ENCODE measurements around the gene CHDH. TPM values are rescaled to one million over a fixed set of nuclear protein-coding genes. Genes with fewer than 3 reads are reported as not detected.

Gene CHDH
- total and polyA plus RNA-seq, 2 donors (not counting 1 experiment from before 2014, with no cell fraction given): 0.03 to 0.37 TPM

GRCh38 chr3:53862241-53862640 is 16.0 kb upstream of the CHDH start:
- ChIA-PET CTCF (no interaction called here), POLR2A (no interaction called here)
- no peak overlapping the region for H3K4me3 ChIP-seq (ENCODE audit: control extremely low read depth in 1 of 5, extremely low read depth in 1 of 5, insufficient read depth in 1 of 5, low read depth in 2 of 5, low read length in 4 of 5)
- H3K9me3 Mint-ChIP-seq (ENCODE audit: insufficient read depth): no peaks in the 10 kb centered on the region
- no peaks in the 10 kb centered on the region for H3K27me3 Mint-ChIP-seq
- intact Hi-C loops (cut with micrococcal nuclease): no loop called here
- ATAC-seq (ENCODE audit: low read depth) (no peak), DNase-seq (no peak)
- H3K4me1 Mint-ChIP-seq: peaks cover 37% of the 10 kb centered on the region
- H3K4me1 ChIP-seq (ENCODE audit: control insufficient read depth in 2 of 2, insufficient read depth in 2 of 2, low read length in 2 of 2): peaks cover 4 to 9% of the 10 kb centered on the region in 2 donors
- no peak overlapping the region for H3K4me3 Mint-ChIP-seq
- no peaks in the 10 kb centered on the region for H3K79me2 ChIP-seq (ENCODE audit: control insufficient read depth, insufficient read depth, low read length)
- H4K20me1 ChIP-seq (ENCODE audit: control insufficient read depth, insufficient read depth, low read length, poor library complexity, severe bottlenecking): no peaks in the 10 kb centered on the region
- H2AFZ ChIP-seq (ENCODE audit: insufficient read depth, low read depth, low read length, poor library complexity, severe bottlenecking): no peak overlapping the region
- peaks cover 11 to 35% of the 10 kb centered on the region in 2 experiments for H3K36me3 ChIP-seq (replicated peaks in 1 of 2; ENCODE audit: control extremely low read depth in 1 of 2, control insufficient read depth in 1 of 2, extremely low read depth in 1 of 2, insufficient read depth in 2 of 2, low read length in 1 of 2)
- TF ChIP-seq EZH2 (IDR thresholded peaks at IDR 0.05; ENCODE audit: borderline replicate concordance, insufficient read depth, low read depth, low read length, poor library complexity, severe bottlenecking): no peak
- no peak for TF ChIP-seq CTCF (IDR thresholded peaks at IDR 0.05)
- no peak overlapping the region for H3K4me2 ChIP-seq (replicated peaks; ENCODE audit: low read depth, low read length, poor library complexity, severe bottlenecking)
- no peak overlapping the region for H3K27ac ChIP-seq (ENCODE audit: low read length in 2 of 2)
- no peaks in the 10 kb centered on the region for H3K9me3 ChIP-seq (ENCODE audit: control extremely low read depth in 1 of 3, control insufficient read depth in 2 of 3, insufficient read depth in 1 of 3, low read length in 2 of 3)
- H3K27ac Mint-ChIP-seq: no peak overlapping the region
- H3K9ac ChIP-seq (ENCODE audit: low read length): no peak overlapping the region
- no peaks in the 10 kb centered on the region for H3K27me3 ChIP-seq (replicated peaks in 1 of 4; ENCODE audit: control extremely low read depth in 1 of 4, control insufficient read depth in 3 of 4, insufficient read depth in 4 of 4, low read length in 3 of 4)
- WGBS (ENCODE audit: insufficient coverage): 100% methylated on average over 2 of the region's 3 CpGs

- Mint-ChIP-seq H3K9me3 (ENCODE audit: insufficient read depth) (no peaks in the 10 kb centered on the region), H3K4me3 (no peak overlapping the region), H3K27me3 (no peaks in the 10 kb centered on the region), H3K4me1 (peaks cover 49% of the 10 kb centered on the region), H3K27ac (no peak overlapping the region)
- peaks cover 12 to 21% of the 10 kb centered on the region in 2 donors for H3K4me1 ChIP-seq (ENCODE audit: control insufficient read depth in 2 of 2, insufficient read depth in 2 of 2, low read length in 2 of 2)
- no peak for TF ChIP-seq EZH2 (IDR thresholded peaks at IDR 0.05; ENCODE audit: borderline replicate concordance, insufficient read depth, low read depth, low read length, poor library complexity, severe bottlenecking)
- TF ChIP-seq CTCF (IDR thresholded peaks at IDR 0.05): no peak
- WGBS (ENCODE audit: insufficient coverage): 80% methylated on average over 1 of the region's 4 CpGs
- no peak overlapping the region for H3K9ac ChIP-seq (ENCODE audit: low read length)
- ChIA-PET POLR2A (no interaction called here), CTCF (no interaction called here)
- H3K4me2 ChIP-seq (replicated peaks; ENCODE audit: low read depth, low read length, poor library complexity, severe bottlenecking): no peak overlapping the region
- DNase-seq (no peak), ATAC-seq (ENCODE audit: low read depth) (no peak)
- intact Hi-C loops (cut with micrococcal nuclease): no loop called here
- H3K27ac ChIP-seq (ENCODE audit: low read length in 2 of 2): no peak overlapping the region
- no peak overlapping the region for H3K4me3 ChIP-seq (ENCODE audit: control extremely low read depth in 1 of 5, extremely low read depth in 1 of 5, insufficient read depth in 1 of 5, low read depth in 2 of 5, low read length in 4 of 5)
- no peaks in the 10 kb centered on the region for H4K20me1 ChIP-seq (ENCODE audit: control insufficient read depth, insufficient read depth, low read length, poor library complexity, severe bottlenecking)
- no peaks in the 10 kb centered on the region for H3K9me3 ChIP-seq (ENCODE audit: control extremely low read depth in 1 of 3, control insufficient read depth in 2 of 3, insufficient read depth in 1 of 3, low read length in 2 of 3)
- no peaks in the 10 kb centered on the region for H3K27me3 ChIP-seq (replicated peaks in 1 of 4; ENCODE audit: control extremely low read depth in 1 of 4, control insufficient read depth in 3 of 4, insufficient read depth in 4 of 4, low read length in 3 of 4)
- no peak overlapping the region for H2AFZ ChIP-seq (ENCODE audit: insufficient read depth, low read depth, low read length, poor library complexity, severe bottlenecking)
- H3K36me3 ChIP-seq (replicated peaks in 1 of 2; ENCODE audit: control extremely low read depth in 1 of 2, control insufficient read depth in 1 of 2, extremely low read depth in 1 of 2, insufficient read depth in 2 of 2, low read length in 1 of 2): peaks cover 11 to 22% of the 10 kb centered on the region in 2 experiments
- no peaks in the 10 kb centered on the region for H3K79me2 ChIP-seq (ENCODE audit: control insufficient read depth, insufficient read depth, low read length)
These were observed 14.0 kb upstream of the CHDH start for GRCh38 chr3:53860196-53860595.

All from B cell (primary cell).